ENCODE measurements around the gene GRK4. TPM values are rescaled to one million over a fixed set of nuclear protein-coding genes. Genes with fewer than 3 reads are reported as not detected.

Gene GRK4
- total RNA-seq, 1 donor from 2014 or later = 1.3 TPM

- no peak overlapping the region for H3K4me3 ChIP-seq
- no peaks in the 10 kb centered on the region for H3K4me1 Mint-ChIP-seq
- no peaks in the 10 kb centered on the region for H3K79me2 ChIP-seq (ENCODE audit: low read depth)
- H4K20me1 ChIP-seq (ENCODE audit: low read depth) = no peaks in the 10 kb centered on the region
- H2AFZ ChIP-seq (replicated peaks) = no peak overlapping the region
- no peaks in the 10 kb centered on the region for H3K9me3 ChIP-seq (ENCODE audit: low read depth)
- H3K27ac ChIP-seq = no peak overlapping the region
- no peaks in the 10 kb centered on the region for H3K27me3 ChIP-seq
- H3K36me3 ChIP-seq = no peaks in the 10 kb centered on the region
- DNase-seq (ENCODE audit: low spot score) = no peak
- H3K4me3 Mint-ChIP-seq = no peak overlapping the region
- no peak overlapping the region for H3K9ac ChIP-seq
- H3K9me3 Mint-ChIP-seq = no peaks in the 10 kb centered on the region
- TF ChIP-seq EZH2 (IDR thresholded peaks at IDR 0.05) (no peak), CTCF (IDR thresholded peaks at IDR 0.05) (no peak), EZH2phosphoT487 (IDR thresholded peaks at IDR 0.05) (no peak)
- H3K27ac Mint-ChIP-seq = no peak overlapping the region
- no peaks in the 10 kb centered on the region for H3K27me3 Mint-ChIP-seq (ENCODE audit: insufficient read depth, low read depth)
- no peaks in the 10 kb centered on the region for H3K4me1 ChIP-seq
- H3F3A ChIP-seq (ENCODE audit: low read depth) = no peaks in the 10 kb centered on the region
- no peak overlapping the region for H3K4me2 ChIP-seq
- no peaks in the 10 kb centered on the region for H3K36me3 Mint-ChIP-seq
These were observed 47.6 kb downstream of the GRK4 start for GRCh38 chr4:3010998-3011397.

- Histone ChIP-seq H4K20me1 (ENCODE audit: low read depth) (no peaks in the 10 kb centered on the region), H3K9ac (no peak overlapping the region), H3K4me1 (no peaks in the 10 kb centered on the region), H3K36me3 (no peaks in the 10 kb centered on the region), H2AFZ (replicated peaks) (no peak overlapping the region), H3K27me3 (no peaks in the 10 kb centered on the region), H3K9me3 (ENCODE audit: low read depth) (no peaks in the 10 kb centered on the region), H3F3A (ENCODE audit: low read depth) (no peaks in the 10 kb centered on the region), H3K27ac (no peak overlapping the region), H3K4me2 (no peak overlapping the region), H3K79me2 (ENCODE audit: low read depth) (no peaks in the 10 kb centered on the region), H3K4me3 (no peak overlapping the region)
- Mint-ChIP-seq H3K27me3 (ENCODE audit: insufficient read depth, low read depth) (no peaks in the 10 kb centered on the region), H3K4me1 (peaks cover under 1% of the 10 kb centered on the region), H3K4me3 (no peak overlapping the region), H3K36me3 (no peaks in the 10 kb centered on the region), H3K27ac (no peak overlapping the region), H3K9me3 (no peaks in the 10 kb centered on the region)
- TF ChIP-seq EZH2 (IDR thresholded peaks at IDR 0.05) (no peak), CTCF (IDR thresholded peaks at IDR 0.05) (no peak), EZH2phosphoT487 (IDR thresholded peaks at IDR 0.05) (no peak)
- no peak for DNase-seq (ENCODE audit: low spot score)
These were observed 48.3 kb downstream of the GRK4 start for GRCh38 chr4:3011456-3012220.

GRCh38 chr4:3013323-3013722 is 50.0 kb downstream of the GRK4 start:
- Mint-ChIP-seq H3K4me3 (no peak overlapping the region), H3K27me3 (ENCODE audit: insufficient read depth, low read depth) (peaks cover 2% of the 10 kb centered on the region), H3K9me3 (no peaks in the 10 kb centered on the region)

More at GRCh38 chr4:3013323-3013722, 50.0 kb downstream of the GRK4 start:
- no peak for DNase-seq (ENCODE audit: low spot score)
- H3K27me3 ChIP-seq = no peaks in the 10 kb centered on the region
- H2AFZ ChIP-seq (replicated peaks) = no peak overlapping the region
- H3K4me1 ChIP-seq = no peaks in the 10 kb centered on the region
- TF ChIP-seq CTCF (IDR thresholded peaks at IDR 0.05) (no peak), EZH2 (IDR thresholded peaks at IDR 0.05) (no peak), EZH2phosphoT487 (IDR thresholded peaks at IDR 0.05) (no peak)
- H3K27ac ChIP-seq = no peak overlapping the region
- H3K27ac Mint-ChIP-seq = no peak overlapping the region
- no peaks in the 10 kb centered on the region for H3K9me3 ChIP-seq (ENCODE audit: low read depth)
- no peaks in the 10 kb centered on the region for H4K20me1 ChIP-seq (ENCODE audit: low read depth)
- no peaks in the 10 kb centered on the region for H3K36me3 Mint-ChIP-seq
- H3K36me3 ChIP-seq = no peaks in the 10 kb centered on the region
- no peak overlapping the region for H3K4me3 ChIP-seq
- H3K79me2 ChIP-seq (ENCODE audit: low read depth) = no peaks in the 10 kb centered on the region
- no peak overlapping the region for H3K9ac ChIP-seq
- no peaks in the 10 kb centered on the region for H3F3A ChIP-seq (ENCODE audit: low read depth)
- no peak overlapping the region for H3K4me2 ChIP-seq
- peaks cover 2% of the 10 kb centered on the region for H3K4me1 Mint-ChIP-seq
